BJ (cell line): ENCODE data around the gene TMIE. TPM values are rescaled to one million over a fixed set of nuclear protein-coding genes. Genes with fewer than 3 reads are reported as not detected.

ENCODE experiments used
- CTCF ChIA-PET: fragments of 350-600 bp; formaldehyde crosslinking; extraction: SDS; loops from one replicate; lab custom pipeline; 2021; ENCODE audit warnings: antibody characterized with exemption, inconsistent platforms; lab: Yijun Ruan, JAX
- POLR2A ChIA-PET: fragments of 300-600 bp; sonication (Branson Sonifier 250); formaldehyde crosslinking; extraction: SDS; loops from one replicate; lab custom pipeline; 2021; ENCODE audit warnings: antibody characterized with exemption; lab: Charles Lee
- DNase-seq: peaks from one replicate; pipeline ENCODE4 v3.0.0-alpha.2; 2011; ENCODE audit warnings: low read depth
- H3K27me3 ChIP-seq: 2 replicates; pipeline ENCODE4 v1.6.0; 2011; ENCODE audit warnings: low read length; ENCODE audit not compliant: control insufficient read depth, insufficient read depth
- H3K36me3 ChIP-seq: 2 replicates; pipeline ENCODE4 v1.5.1; 2011; ENCODE audit warnings: low read length; ENCODE audit not compliant: control insufficient read depth, insufficient read depth
- H3K4me3 ChIP-seq: 2 replicates; pipeline ENCODE4 v1.5.1; 2011; ENCODE audit warnings: low read depth, mild to moderate bottlenecking, control low read depth, low read length
- CTCF ChIP-seq: IDR thresholded peaks from 2 replicates; pipeline ENCODE4 v1.5.1; 2011; ENCODE audit warnings: low read depth, mild to moderate bottlenecking, control low read depth, inconsistent platforms, low read length, moderate library complexity; ENCODE audit not compliant: insufficient read depth
- polyA plus RNA-seq: library from polyadenylated mRNA; depleted of rRNA; stranded (reverse); fragments of >200 nt; gene quantifications from 2 replicates; pipeline ENCODE4 v1.2.3, GENCODE V29; 2011

TMIE gene
- polyA plus RNA-seq, 1 experiment = 0.27 TPM

GRCh38 chr3:46660543-46661523, 40.4 kb upstream of the TMIE start:
- H3K4me3 ChIP-seq = no peak overlapping the region
- H3K27me3 ChIP-seq = peaks cover 1% of the 10 kb centered on the region; the same call in 1 of the 2 replicates
- CTCF ChIA-PET = interaction anchor here (1.0 to 6.1 kb wide), 4 partner anchors 14 to 249 kb away, joined by 3 to 24 read pairs (median 3); no protein-coding TSS in a partner anchor
- no peak for DNase-seq
- POLR2A ChIA-PET = no interaction called here
- no peaks in the 10 kb centered on the region for H3K36me3 ChIP-seq
- no peak for TF ChIP-seq CTCF

- H3K36me3 ChIP-seq = no peaks in the 10 kb centered on the region
- H3K27me3 ChIP-seq = peaks cover 1% of the 10 kb centered on the region; the same call in 1 of the 2 replicates
- POLR2A ChIA-PET = no interaction called here
- CTCF ChIA-PET = interaction anchor here (0.6 to 6.1 kb wide), 5 partner anchors 10 to 1308 kb away, joined by 3 to 24 read pairs (median 3); no protein-coding TSS in a partner anchor
- no peak overlapping the region for H3K4me3 ChIP-seq
- DNase-seq = no peak
- TF ChIP-seq CTCF = no peak
Observed at GRCh38 chr3:46661776-46662766, 39.1 kb upstream of the TMIE start.

- no peak overlapping the region for H3K4me3 ChIP-seq
- POLR2A ChIA-PET = no interaction called here
- H3K27me3 ChIP-seq = peaks cover 1% of the 10 kb centered on the region; the same call in 1 of the 2 replicates
- CTCF ChIA-PET = interaction anchor here (0.6 to 6.1 kb wide), 5 partner anchors 9 to 174 kb away, joined by 3 to 24 read pairs (median 8); no protein-coding TSS in a partner anchor
- no peak for TF ChIP-seq CTCF
- no peaks in the 10 kb centered on the region for H3K36me3 ChIP-seq
- DNase-seq = peak; percentile 19
Observed at GRCh38 chr3:46662771-46663551, 38.2 kb upstream of the TMIE start.

GRCh38 chr3:46663591-46664135, 37.5 kb upstream of the TMIE start:
- no peak for DNase-seq
- CTCF ChIA-PET = interaction anchor here (0.6 to 6.1 kb wide), 5 partner anchors 9 to 175 kb away, joined by 3 to 24 read pairs (median 8); no protein-coding TSS in a partner anchor
- POLR2A ChIA-PET = no interaction called here
- 0 out of 2 replicates have a peak, but pooled peaks have one; percentile 8 for TF ChIP-seq CTCF
- no peak overlapping the region for H3K4me3 ChIP-seq
- H3K27me3 ChIP-seq = peaks cover 1% of the 10 kb centered on the region; the same call in 1 of the 2 replicates
- H3K36me3 ChIP-seq = no peaks in the 10 kb centered on the region
